Endothelial cell of hepatic sinusoid (primary cell): ENCODE data around the gene RPS6KA2.

Experiments used
- in situ Hi-C: cut with HindIII; loops from 2 replicates; pipeline ENCODE4 v1.10.0; 2017; ENCODE audit warnings: low sequenced_read_pairs

Gene RPS6KA2

GRCh38 chr6:166462461-166463135 is 164.5 kb downstream of the RPS6KA2 start:
- in situ Hi-C loops = no loop called here

GRCh38 chr6:166461821-166462460 is 165.1 kb downstream of the RPS6KA2 start:
- in situ Hi-C loops = no loop called here

- in situ Hi-C loops = no loop called here
Observed at GRCh38 chr6:166460473-166461437, 166.3 kb downstream of the RPS6KA2 start.

DNA sequence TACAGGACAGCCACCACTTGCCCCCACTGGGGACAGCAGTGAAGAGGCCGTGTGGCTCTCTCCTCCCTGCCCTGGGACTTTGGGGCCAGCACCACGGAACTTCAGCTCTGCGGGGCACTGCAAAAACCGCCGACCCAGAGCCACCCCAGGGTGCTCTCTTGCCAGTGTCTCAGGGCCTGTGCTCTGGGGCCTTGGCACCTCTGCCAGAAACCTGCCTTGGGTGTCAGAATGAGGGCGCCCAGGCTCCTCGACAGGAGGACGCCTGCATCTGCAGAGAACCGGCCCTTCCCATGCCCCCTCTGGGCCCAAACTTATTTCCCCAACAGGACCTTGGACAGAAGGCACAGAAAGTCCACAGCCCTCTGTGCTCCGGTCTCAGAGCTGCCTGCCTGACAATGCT is 167.1 kb downstream of the RPS6KA2 start:
- in situ Hi-C loops = no loop called here

GRCh38 chr6:166459272-166459671 is 167.8 kb downstream of the RPS6KA2 start:
- in situ Hi-C loops = no loop called here

- in situ Hi-C loops = no loop called here
Observed at GRCh38 chr6:166456395-166457156, 170.5 kb downstream of the RPS6KA2 start.

DNA sequence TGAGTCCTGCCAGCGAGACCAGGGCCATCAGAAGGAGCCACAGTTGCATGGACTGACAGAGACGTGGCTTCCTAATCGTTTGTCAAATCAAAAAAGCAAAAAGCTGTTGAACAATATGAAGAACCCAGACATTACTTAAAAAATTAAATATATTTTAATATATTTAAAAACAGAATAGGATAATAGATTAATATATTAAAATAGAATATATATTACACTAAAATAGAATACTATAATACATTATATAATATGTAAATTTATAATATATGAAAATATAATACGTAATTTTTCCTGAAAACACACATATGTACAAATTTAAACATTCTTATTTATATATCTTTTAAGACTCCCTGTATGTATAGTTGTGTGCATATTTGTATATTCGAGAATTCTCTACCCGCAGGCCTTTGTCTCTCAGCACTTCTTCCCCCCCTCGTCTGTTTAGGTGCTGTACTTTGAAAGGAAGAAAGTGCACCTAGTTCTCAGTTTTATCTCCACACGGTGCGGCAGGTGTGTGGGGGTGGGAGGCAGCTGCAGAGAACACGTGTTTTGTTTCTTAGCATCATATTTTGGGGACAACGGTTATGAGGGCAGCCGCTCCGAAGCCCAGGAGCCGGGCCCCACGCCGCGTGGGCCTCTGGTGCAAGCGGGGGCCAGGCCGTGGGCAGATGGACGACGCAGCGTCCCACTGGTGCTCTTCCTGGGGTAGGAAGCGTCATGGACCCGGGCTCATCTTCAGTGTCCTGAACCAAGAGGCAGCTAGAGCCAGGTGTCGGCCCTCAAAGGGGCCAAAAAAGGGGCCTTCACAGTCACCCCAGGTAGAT is 172.1 kb downstream of the RPS6KA2 start:
- in situ Hi-C loops = no loop called here

- in situ Hi-C loops = no loop called here
Observed at GRCh38 chr6:166453651-166454050, 173.4 kb downstream of the RPS6KA2 start.

DNA sequence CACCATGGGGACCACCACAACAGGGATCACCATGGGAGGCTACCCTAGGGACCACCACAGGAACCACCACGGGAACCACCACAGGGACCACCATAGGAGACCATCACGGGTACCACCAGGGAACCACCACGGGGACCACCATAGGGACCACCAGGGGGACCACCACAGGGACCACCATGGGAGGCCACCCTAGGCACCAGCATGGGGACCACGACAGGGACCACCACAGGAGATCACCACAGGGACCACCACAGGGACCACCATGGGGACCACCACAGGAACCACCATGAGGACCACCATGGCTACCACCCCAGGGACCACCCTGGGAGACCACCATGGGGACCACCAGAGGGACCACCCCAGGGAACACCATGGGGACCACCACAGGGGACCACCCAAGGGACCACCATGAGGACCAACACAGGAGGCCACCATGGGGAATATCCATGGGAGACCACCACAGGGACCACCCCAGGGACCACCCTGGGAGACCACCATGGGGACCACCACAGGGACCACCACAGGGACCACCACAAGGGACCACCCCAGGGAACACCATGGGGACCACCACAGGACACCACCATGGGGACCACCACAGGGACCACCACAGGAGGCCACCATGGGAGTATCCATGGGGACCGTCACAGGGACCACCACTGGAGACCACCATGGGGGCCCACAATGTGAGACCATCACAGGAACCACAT is 176.7 kb downstream of the RPS6KA2 start:
- in situ Hi-C loops = no loop called here

- in situ Hi-C loops = no loop called here
Observed at GRCh38 chr6:166449641-166450040, 177.4 kb downstream of the RPS6KA2 start.

DNA sequence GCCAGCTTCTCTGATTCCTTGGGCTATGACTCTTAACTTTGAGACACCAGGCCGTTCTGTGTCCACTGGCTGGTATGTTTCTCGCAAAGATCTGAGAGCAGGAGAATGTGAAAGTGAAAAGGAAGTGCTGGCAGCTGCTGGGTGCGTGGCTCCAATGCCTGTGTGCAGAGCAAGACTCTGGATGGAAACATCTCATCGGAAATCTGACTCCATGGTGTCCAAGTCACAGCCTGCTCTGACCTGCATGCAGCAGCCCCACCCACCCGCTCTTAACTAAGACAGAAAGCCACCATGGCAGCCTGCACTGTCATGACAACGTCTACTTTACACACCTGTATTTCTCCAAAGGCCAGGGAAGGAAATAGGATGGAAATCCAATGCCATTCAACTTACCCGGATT is 178.0 kb downstream of the RPS6KA2 start:
- in situ Hi-C loops = no loop called here

- in situ Hi-C loops = no loop called here
Observed at GRCh38 chr6:166448432-166448831, 178.6 kb downstream of the RPS6KA2 start.

DNA sequence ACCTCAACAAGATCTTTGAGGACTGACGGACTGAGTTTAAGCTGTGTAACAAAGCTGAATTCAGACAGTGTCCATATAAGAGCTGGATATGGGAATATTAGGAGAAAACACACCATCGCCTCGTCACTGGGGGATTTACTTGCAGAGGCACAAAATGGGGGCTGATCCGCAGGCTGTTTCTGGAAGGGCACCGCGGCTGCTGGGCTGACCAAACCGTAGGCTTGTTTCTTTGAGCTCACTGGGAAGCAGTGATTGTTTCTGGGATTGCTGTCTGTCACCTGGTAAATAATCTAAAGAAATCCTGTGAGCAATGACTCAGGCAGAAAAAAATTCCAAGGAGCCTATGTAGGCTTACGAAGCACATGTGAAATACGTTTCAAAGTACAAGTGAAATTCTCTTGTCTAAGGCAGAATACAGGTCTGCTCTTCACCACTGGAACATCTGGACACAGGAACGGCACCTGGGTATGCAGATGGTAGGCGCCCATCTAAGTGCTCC is 180.4 kb downstream of the RPS6KA2 start:
- in situ Hi-C loops = no loop called here

GRCh38 chr6:166446146-166446545 is 180.9 kb downstream of the RPS6KA2 start:
- in situ Hi-C loops = no loop called here

DNA sequence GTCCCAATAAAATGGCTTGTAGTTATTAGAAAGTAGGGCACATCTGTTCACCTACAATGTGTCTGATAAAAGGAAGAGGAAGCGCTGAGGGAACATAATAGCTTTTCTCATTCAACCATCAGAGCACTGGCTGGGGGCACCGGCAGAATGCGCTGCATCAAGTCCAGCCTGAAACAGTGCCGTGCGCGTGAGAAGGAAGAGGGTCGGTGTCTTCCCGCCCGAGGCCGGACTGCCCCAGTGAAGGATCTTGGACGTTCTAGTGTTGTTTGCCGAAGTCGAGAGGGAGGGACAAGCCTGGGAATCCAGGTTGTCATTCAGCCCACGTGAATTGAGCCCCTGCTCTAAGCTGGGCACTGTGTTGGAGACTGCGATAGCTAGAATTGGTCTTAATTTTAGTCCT is 182.6 kb downstream of the RPS6KA2 start:
- in situ Hi-C loops = loop anchor here (5.0 kb wide), 1 partner anchor 68 kb away; no protein-coding TSS in a partner anchor

DNA sequence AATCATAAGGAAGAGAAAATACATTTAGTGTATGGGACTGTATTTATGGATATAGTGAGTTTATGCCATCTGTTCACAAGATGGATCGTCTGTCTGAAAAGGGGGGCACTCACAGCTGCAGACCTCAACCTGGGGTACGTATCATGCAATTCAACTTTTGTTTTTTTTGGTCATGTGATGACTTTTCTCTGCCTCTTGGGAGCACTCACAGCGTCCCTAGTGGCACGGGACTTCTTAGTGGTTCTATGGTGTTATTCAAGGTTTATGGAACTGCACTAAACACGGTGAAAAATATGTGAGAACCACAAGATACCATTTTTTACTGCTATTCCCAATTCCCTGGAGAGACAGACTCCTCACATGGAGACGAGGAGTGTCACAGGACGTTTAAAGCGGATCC is 183.9 kb downstream of the RPS6KA2 start:
- in situ Hi-C loops = loop anchor here (5.0 kb wide), 1 partner anchor 69 kb away; no protein-coding TSS in a partner anchor

DNA sequence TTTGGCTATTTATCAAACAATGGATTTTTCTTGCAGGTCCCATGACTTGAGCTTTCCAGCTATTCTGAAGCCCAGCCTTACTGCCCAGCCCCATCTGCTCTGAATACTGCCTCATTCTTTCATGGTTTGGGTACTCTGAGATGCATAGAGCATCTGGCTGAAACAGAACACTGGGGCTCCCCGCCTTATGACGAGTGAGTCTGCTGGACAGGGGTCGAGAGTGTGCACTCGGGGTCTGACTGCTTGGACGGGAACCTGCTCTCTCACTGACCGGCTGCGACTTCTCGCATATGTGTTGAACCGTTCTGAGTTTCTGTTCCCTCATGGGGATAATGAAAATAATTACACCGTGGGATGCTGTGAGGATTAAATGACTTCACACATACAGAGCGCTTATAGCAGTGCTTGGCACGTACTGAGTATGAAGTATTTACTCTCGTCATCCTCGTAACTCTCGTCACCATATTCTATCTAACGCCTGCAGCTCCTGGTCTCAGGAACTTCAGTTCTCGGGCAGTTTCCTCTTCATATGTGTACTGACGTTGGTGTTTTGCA is 184.8 kb downstream of the RPS6KA2 start:
- in situ Hi-C loops = loop anchor here (5.0 kb wide), 1 partner anchor 70 kb away; no protein-coding TSS in a partner anchor

GRCh38 chr6:166441325-166442078 is 185.5 kb downstream of the RPS6KA2 start:
- in situ Hi-C loops = loop anchor here (5.0 kb wide), 1 partner anchor 71 kb away; no protein-coding TSS in a partner anchor
